ENCODE data around the gene HOXC10. TPM values are rescaled to one million over a fixed set of nuclear protein-coding genes. Genes with fewer than 3 reads are reported as not detected.

HOXC10 gene
- total and polyA plus RNA-seq, 9 donors, result 0.15 to 15.4 (median 2.0) TPM; not detected in 2

DNA sequence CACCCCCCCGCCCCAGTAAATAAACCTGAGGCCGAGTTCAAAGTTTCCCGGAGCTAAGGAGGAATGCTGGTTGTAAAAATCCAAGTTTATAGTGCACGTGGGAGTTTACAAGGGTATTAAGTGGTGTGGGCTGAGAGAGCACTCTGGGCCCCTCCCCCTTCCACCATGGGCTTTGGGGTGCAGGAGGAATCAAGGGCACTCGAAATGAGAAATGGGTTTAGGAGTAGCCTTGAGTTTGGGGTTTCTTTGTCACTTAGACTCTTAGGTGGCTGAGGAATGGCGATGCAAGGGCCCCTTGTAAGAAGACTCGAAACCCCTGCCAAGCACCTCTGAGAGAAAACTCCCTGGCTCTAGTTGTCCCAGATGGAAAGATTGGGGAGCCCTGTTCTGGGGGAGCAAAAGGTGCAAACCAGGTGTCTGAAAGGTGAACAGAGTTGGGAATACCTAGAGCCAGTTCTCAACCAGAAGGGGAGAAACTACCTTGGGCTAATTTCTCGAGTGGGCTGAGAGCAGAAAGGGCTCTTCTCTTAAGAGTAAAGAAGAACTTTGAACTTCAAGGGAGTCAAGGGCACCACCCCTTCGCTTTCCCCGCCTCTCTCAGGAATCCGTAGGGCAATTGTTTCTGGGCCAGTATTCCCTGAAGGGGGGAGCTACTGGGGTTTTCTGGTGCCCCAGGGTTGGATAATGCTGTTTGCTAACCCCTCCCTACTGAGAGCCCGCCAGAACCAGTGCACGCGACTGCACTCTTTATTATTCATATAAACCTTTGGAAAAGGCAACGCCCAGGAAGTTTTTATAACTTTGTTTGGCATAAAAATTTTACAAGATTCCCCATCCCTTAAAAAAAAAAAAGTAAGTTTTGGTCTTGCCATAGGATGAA is 6.2 kb upstream of the HOXC10 start:
- Histone ChIP-seq H3K36me3 (no peaks in the 10 kb centered on the region), H3K4me1 (ENCODE audit: insufficient read depth) (no peaks in the 10 kb centered on the region), H3K27ac (no peak overlapping the region), H3K9me3 (no peaks in the 10 kb centered on the region), H3K4me3 (no peak overlapping the region), H3K27me3 (no peaks in the 10 kb centered on the region)
- no peak for DNase-seq
- TF ChIP-seq EP300 (IDR thresholded peaks at IDR 0.05), result no peak
- TF ChIP-seq, protein P1, sequence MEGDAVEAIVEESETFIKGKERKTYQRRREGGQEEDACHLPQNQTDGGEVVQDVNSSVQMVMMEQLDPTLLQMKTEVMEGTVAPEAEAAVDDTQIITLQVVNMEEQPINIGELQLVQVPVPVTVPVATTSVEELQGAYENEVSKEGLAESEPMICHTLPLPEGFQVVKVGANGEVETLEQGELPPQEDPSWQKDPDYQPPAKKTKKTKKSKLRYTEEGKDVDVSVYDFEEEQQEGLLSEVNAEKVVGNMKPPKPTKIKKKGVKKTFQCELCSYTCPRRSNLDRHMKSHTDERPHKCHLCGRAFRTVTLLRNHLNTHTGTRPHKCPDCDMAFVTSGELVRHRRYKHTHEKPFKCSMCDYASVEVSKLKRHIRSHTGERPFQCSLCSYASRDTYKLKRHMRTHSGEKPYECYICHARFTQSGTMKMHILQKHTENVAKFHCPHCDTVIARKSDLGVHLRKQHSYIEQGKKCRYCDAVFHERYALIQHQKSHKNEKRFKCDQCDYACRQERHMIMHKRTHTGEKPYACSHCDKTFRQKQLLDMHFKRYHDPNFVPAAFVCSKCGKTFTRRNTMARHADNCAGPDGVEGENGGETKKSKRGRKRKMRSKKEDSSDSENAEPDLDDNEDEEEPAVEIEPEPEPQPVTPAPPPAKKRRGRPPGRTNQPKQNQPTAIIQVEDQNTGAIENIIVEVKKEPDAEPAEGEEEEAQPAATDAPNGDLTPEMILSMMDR (IDR thresholded peaks at IDR 0.05), result no peak
- no peak for TF ChIP-seq POLR2A (IDR thresholded peaks at IDR 0.05)
- intact Hi-C loops (cut with DNase I), result no loop called here
- 23 to 43% (median 30%) methylated on average over 15 of the region's 15 CpGs for WGBS, 3 donors

DNA sequence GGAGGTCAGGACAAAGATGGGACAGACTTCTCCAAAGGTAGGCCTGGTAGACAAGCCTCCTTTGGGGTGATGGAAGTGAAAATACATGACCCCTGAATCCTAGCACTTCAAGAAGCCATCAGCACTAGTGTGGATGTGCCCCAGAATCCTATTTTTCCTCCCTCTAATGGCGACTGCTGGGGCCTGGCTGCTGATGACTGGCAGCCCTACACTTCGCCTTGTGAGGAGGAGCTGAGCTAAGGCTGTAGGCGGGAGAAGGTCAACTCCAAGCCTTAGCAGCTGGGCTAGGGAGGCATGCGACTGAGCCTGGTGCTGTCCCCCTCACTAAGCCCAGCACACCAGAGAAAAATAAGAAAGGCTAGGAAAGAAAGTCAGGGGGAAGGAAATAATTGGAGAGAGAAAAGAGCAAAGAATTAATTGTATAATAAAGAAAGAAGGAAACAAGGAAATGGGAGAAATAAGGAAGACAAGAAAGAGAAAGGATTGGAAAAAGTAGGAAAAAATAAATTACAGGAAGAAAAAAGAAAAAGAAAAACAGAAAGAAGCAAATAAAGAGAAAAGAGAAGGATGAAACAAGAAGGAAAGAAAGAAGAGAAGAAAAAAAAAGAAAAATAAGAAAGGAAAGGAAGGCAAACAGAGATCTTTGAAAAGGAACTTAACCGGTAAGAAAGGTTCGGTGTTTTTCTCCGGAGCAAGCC is 4.7 kb upstream of the HOXC10 start:
- intact Hi-C loops (cut with DNase I), result loop anchor here in 2 of 4 donors (10.0 kb wide), 2 partner anchors 385 to 395 kb away; partner anchors contain the start of gene GPR84 (in 1 of the 2)
- whole genome bisulfite sequencing, 3 donors, result 45 to 71% (median 52%) methylated on average over 7 of the region's 7 CpGs
- DNase-seq, result no peak
- Histone ChIP-seq H3K9me3 (no peaks in the 10 kb centered on the region), H3K27me3 (no peaks in the 10 kb centered on the region), H3K36me3 (no peaks in the 10 kb centered on the region), H3K4me1 (ENCODE audit: insufficient read depth) (peaks cover 1% of the 10 kb centered on the region), H3K27ac (no peak overlapping the region), H3K4me3 (no peak overlapping the region)
- TF ChIP-seq EP300 (IDR thresholded peaks at IDR 0.05) (no peak), POLR2A (IDR thresholded peaks at IDR 0.05) (no peak)
- TF ChIP-seq, protein P1 (IDR thresholded peaks at IDR 0.05), result no peak

DNA sequence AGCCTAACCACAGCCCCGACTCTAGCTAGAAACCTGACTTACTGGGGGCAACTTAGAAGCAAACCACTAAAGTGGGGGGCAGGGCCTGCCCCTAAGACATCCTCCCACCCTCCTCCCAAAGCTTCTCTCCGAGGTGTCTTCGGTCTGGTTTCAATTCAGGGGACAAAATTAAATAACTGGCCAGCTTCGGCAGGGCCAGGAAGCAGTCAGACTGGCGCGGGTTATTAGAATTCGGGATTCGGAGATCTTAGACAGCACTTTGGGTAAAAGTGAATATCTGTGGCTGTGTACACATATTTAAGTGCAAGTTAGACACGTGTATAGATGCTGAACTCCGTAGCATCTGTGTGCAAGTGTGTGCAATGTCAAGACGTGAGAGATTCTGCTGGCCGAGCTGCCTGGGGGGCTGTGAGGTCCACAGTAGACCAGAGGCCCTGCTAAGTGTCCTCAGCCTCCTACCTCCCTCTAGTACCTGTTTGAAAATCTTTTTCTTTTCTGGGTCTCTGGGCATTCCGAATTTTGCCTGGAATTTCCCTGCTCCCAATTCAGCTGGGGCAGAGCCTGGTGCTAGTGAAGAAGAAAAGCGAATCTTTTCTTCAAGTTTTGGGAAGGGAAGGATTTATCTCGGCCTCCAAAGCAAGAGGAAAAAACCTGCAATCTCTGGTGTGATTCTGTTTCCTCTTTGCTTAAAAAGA is 4.0 kb upstream of the HOXC10 start:
- 55 to 83% (median 56%) methylated on average over 15 of the region's 15 CpGs for WGBS, 3 donors
- H3K27me3 ChIP-seq, result peaks cover 2% of the 10 kb centered on the region
- intact Hi-C loops (cut with DNase I), result loop anchor here in 2 of 4 donors (10.0 kb wide), 2 partner anchors 384 to 394 kb away; partner anchors contain the start of gene GPR84 (in 1 of the 2)
- no peak overlapping the region for H3K4me3 ChIP-seq
- DNase-seq, result no peak
- H3K36me3 ChIP-seq, result no peaks in the 10 kb centered on the region
- H3K27ac ChIP-seq, result no peak overlapping the region
- H3K4me1 ChIP-seq (ENCODE audit: insufficient read depth), result peaks cover 4% of the 10 kb centered on the region
- no peaks in the 10 kb centered on the region for H3K9me3 ChIP-seq
- no peak for TF ChIP-seq EP300 (IDR thresholded peaks at IDR 0.05)
- no peak for TF ChIP-seq POLR2A (IDR thresholded peaks at IDR 0.05)
- TF ChIP-seq, protein P1 (IDR thresholded peaks at IDR 0.05), result no peak

Data from ovary (tissue), 9 donors.